ENCODE measurements around the gene GCK. TPM values are rescaled to one million over a fixed set of nuclear protein-coding genes. Genes with fewer than 3 reads are reported as not detected.

Gene GCK
- total RNA-seq, 2 experiments from 2014 or later, result 0.53 to 1.3 TPM

DNA sequence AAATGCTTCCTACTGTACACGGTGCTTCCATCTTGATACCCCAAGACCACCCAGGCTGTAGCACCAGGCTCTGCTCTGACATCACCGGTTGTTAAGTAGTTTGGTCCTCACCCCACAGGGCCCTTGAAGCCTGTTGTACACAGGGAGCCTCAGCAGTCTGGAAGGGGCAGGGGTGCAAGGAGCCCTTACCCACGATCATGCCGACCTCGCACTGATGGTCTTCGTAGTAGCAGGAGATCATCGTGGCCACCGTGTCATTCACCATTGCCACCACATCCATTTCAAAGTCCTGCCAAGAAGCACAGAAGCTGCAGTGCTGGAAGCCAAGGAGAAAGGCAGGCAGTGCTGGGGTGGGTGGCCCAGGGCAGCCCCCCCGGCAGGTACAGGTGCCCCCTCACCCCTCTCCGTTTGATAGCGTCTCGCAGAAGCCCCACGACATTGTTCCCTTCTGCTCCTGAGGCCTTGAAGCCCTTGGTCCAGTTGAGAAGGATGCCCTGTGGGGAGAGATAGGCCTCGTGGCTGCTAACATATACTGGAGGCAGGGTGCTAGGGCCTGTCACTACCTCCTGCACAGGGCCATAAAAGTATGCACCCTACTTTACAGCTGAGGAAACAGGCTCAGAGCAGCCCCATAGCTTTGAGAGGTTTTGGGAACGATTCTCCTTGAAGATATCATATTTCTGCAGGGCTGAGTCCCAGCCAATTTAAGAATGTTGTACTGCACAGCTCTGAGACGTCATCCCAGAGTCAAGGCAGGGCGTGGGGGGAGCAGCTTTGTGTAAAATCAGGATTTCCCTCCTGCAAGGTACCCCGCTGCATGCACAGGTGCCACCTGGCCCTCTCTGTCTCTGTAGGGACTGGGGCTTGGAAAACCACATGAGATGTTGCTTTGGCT is 39.4 kb downstream of the GCK start:
- H3K27me3 Mint-ChIP-seq, result peaks cover 3% of the 10 kb centered on the region
- ChIA-PET POLR2A (no interaction called here), CTCF (interaction anchor here (1.2 kb wide), 1 partner anchor 47 kb away, joined by 3 read pairs; no protein-coding TSS in a partner anchor)
- no peak for DNase-seq
- no peak for ATAC-seq
- peaks cover 6% of the 10 kb centered on the region for H3K4me1 Mint-ChIP-seq
- H3K27ac Mint-ChIP-seq, result no peak overlapping the region
- intact Hi-C loops (cut with DNase I, micrococcal nuclease), result no loop called here
- no peak overlapping the region for H3K4me3 Mint-ChIP-seq
- H3K36me3 Mint-ChIP-seq (ENCODE audit: low read depth), result no peaks in the 10 kb centered on the region
- no peaks in the 10 kb centered on the region for H3K9me3 Mint-ChIP-seq (ENCODE audit: low read depth)

DNA sequence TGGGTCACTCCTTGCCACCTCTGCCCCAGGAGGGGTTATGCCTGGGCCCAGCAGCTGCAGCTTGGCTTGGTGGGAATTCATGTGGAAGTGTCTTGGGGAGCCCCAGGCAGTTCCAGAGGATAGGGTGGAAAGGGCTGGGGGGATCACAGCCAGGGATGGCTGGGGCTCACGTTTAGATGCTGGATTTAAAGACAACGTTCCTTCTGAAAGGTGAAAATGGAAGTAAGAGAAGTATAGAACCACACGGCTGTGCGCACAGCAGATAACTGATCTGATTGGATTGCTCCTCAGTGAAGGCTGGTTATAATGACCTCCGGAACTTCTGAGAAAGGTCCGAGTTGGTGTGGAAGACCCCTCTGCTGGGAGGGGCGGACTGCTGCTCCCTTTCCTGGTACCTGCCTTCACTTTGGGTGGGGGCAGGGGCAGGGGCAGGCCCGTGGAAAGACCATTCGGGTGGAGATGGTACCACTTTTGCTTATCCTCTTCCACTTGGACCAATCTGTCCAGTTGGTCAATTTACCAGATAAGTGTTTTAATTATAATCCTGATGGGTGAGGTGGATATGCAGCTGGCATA is 40.2 kb downstream of the GCK start:
- Mint-ChIP-seq H3K4me3 (no peak overlapping the region), H3K36me3 (ENCODE audit: low read depth) (no peaks in the 10 kb centered on the region), H3K27ac (no peak overlapping the region), H3K4me1 (peaks cover 6% of the 10 kb centered on the region), H3K9me3 (ENCODE audit: low read depth) (no peaks in the 10 kb centered on the region), H3K27me3 (peaks cover 3% of the 10 kb centered on the region)
- ATAC-seq (no peak), DNase-seq (no peak)
- ChIA-PET CTCF (interaction anchor here (1.2 kb wide), 1 partner anchor 47 kb away, joined by 3 read pairs; no protein-coding TSS in a partner anchor), POLR2A (no interaction called here)
- intact Hi-C loops (cut with DNase I, micrococcal nuclease), result no loop called here

DNA sequence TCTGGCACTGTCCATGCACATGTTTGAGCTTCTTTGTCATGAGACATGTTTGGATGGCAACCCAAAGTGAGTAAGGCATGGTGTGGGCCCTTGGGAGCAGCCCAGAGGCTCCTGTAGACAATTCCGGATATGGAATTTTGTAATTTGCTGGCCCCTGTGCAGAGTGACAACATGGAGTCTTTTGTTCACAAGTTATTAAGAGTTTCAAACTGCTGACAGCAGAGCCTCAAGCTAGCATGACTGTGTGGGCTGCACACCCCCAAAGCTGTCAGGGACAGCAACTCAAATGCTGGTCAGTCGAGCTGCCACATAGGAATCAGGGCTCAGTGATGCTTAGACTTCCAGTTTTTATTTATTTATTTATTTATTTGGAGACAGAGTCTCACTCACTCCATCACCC is 41.1 kb downstream of the GCK start:
- intact Hi-C loops (cut with DNase I, micrococcal nuclease), result no loop called here
- ATAC-seq (no peak), DNase-seq (no peak)
- H3K36me3 Mint-ChIP-seq (ENCODE audit: low read depth), result no peaks in the 10 kb centered on the region
- CTCF ChIA-PET, result interaction anchor here (0.6 kb wide), 3 partner anchors 47 to 192 kb away, joined by 3 read pairs; no protein-coding TSS in a partner anchor
- peaks cover 3% of the 10 kb centered on the region for H3K27me3 Mint-ChIP-seq
- no peak overlapping the region for H3K4me3 Mint-ChIP-seq
- peaks cover 6% of the 10 kb centered on the region for H3K4me1 Mint-ChIP-seq
- H3K27ac Mint-ChIP-seq, result no peak overlapping the region
- POLR2A ChIA-PET, result no interaction called here
- no peaks in the 10 kb centered on the region for H3K9me3 Mint-ChIP-seq (ENCODE audit: low read depth)

DNA sequence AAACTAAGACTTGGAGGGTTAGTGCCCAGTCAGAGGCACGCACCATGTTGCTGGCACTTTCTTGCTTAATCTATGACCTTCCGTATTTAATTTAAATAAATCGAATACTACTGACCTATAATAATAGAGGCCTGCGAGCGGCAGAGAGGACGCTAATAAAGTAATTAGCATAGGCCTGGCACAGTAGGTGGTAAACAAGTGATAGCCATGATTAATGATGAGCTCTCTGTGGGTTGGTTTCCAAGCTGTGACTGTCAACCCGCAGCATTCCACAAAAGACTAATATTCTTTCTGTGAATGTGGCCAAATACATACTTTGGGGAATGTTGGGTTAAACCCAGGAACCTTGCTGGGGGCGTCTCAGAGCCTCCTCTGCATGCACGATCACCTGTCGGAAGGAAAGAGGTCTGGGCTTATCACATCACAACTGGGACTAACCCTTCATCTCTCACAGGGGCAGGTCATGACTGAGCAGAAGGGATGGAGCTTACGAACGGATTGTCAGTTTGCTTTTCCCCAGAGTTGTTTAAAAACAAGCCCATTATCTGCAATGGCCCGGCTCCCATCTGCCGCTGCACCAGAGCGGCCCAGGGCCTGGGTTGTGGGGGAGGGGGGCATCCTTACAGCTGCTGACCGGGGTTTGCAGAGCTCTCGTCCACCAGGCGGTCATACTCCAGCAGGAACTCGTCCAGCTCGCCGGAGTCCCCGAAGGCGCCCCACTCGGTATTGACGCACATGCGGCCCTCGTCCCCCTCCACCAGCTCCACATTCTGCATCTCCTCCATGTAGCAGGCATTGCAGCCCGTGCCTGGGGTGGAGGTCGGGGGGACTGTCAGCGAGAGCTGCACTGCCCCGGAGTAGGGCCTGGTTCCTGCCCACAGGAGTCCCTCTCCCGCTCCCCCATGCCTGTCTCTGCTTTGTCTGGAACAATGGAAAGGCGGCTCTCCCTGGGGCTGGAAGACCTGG is 41.9 kb downstream of the GCK start:
- intact Hi-C loops (cut with DNase I, micrococcal nuclease), result no loop called here
- Mint-ChIP-seq H3K4me3 (no peak overlapping the region), H3K4me1 (peaks cover 6% of the 10 kb centered on the region), H3K36me3 (ENCODE audit: low read depth) (no peaks in the 10 kb centered on the region), H3K27ac (no peak overlapping the region), H3K9me3 (ENCODE audit: low read depth) (no peaks in the 10 kb centered on the region), H3K27me3 (peaks cover 3% of the 10 kb centered on the region)
- CTCF ChIA-PET, result interaction anchor here (0.6 kb wide), 3 partner anchors 48 to 192 kb away, joined by 3 read pairs; no protein-coding TSS in a partner anchor
- ATAC-seq (no peak), DNase-seq (no peak)
- POLR2A ChIA-PET, result no interaction called here

DNA sequence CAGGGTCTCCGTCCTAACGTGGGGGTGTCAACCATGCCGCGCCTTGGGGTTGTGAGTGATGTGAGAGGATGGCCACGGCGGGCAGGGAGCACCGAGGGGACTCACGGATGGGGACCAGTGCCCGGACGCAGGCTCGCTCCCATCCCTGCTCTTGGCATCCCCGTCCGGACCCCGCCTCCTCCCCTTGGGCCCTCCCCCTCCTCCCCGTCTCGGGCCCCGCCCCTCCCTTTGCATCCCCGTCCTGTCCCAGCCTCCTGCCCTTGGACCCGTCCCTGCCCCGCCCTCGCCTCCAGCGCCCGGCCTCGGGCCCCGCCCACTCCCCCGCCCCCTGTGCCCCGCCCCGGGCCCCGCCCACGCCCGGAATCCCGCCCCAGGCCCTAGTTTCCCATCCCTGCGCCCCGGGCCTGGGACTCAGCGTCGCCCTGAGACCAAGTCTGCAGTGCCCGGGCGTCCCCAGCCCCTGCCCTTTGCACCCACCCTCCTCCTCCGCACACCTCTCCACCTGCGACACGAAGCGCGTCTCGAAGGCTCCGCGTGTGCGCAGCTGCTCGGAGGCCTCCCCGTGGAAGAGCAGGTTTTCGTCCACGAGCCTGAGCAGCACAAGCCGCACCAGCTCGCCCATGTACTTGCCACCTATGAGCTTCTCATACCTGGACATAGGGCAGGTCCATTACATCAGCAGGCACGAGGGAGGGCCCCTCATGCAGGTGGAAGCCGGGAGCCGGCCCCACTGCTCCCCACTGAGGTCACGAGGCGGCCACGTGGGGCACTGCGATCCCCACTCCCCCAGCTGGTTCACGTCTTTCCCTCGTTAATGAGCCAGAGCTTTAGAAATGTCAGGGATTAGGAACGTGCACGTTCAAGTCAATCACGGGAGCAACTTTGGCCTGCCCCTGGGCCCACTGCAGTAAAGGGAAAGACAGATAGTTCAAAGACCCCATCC is 43.0 kb downstream of the GCK start:
- Mint-ChIP-seq H3K27me3 (peaks cover 3% of the 10 kb centered on the region), H3K36me3 (ENCODE audit: low read depth) (no peaks in the 10 kb centered on the region), H3K4me1 (peaks cover 6% of the 10 kb centered on the region), H3K4me3 (peak overlapping the region; percentile 64), H3K9me3 (ENCODE audit: low read depth) (no peaks in the 10 kb centered on the region), H3K27ac (no peak overlapping the region)
- intact Hi-C loops (cut with DNase I, micrococcal nuclease), result loop anchor here (1.0 kb wide), 3 partner anchors 23 to 64 kb away; partner anchors contain the start of genes POLD2 (in 2 of the 2), POLM (in 1 of the 2) and YKT6 (in 1 of the 2)
- ATAC-seq, result peak; percentile 91
- CTCF ChIA-PET, result interaction anchor here (0.6 to 0.7 kb wide), 2 partner anchors 32 to 673 kb away, joined by 4 read pairs; no protein-coding TSS in a partner anchor
- POLR2A ChIA-PET, result interaction anchor here (0.6 kb wide), 1 partner anchor 11 kb away, joined by 5 read pairs; no protein-coding TSS in a partner anchor
- peak; percentile 86 for DNase-seq

DNA sequence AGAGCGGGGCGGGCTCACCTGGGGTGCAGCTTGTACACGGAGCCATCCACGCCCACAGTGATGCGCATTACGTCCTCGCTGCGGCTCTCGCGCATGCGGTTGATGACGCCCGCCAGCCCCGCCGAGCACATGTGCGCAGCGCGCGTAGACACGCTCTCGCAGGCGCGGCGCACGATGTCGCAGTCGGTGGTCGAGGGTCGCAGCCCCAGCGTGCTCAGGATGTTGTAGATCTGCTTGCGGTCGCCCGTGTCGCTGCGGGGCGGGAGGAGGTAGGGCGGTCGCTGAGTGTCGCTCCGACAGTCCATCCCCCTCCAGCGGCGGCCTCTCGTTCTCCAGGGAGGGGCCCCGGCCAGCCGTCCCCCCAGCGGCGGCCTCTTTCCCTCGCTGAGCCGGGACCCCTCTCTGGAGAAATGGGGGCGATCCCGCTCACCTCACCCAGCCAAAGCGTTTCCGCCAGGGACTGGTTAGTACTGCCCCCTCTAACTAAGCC is 43.7 kb downstream of the GCK start:
- Mint-ChIP-seq H3K4me3 (peak overlapping the region; percentile 64), H3K27me3 (peaks cover 3% of the 10 kb centered on the region), H3K27ac (peak overlapping the region; percentile 72), H3K4me1 (peaks cover 6% of the 10 kb centered on the region), H3K9me3 (ENCODE audit: low read depth) (no peaks in the 10 kb centered on the region), H3K36me3 (ENCODE audit: low read depth) (no peaks in the 10 kb centered on the region)
- peak; percentile 66 for ATAC-seq
- CTCF ChIA-PET, result interaction anchor here (0.7 kb wide), 1 partner anchor 32 kb away, joined by 4 read pairs; no protein-coding TSS in a partner anchor
- POLR2A ChIA-PET, result no interaction called here
- intact Hi-C loops (cut with DNase I, micrococcal nuclease), result no loop called here
- peak; percentile 76 for DNase-seq

DNA sequence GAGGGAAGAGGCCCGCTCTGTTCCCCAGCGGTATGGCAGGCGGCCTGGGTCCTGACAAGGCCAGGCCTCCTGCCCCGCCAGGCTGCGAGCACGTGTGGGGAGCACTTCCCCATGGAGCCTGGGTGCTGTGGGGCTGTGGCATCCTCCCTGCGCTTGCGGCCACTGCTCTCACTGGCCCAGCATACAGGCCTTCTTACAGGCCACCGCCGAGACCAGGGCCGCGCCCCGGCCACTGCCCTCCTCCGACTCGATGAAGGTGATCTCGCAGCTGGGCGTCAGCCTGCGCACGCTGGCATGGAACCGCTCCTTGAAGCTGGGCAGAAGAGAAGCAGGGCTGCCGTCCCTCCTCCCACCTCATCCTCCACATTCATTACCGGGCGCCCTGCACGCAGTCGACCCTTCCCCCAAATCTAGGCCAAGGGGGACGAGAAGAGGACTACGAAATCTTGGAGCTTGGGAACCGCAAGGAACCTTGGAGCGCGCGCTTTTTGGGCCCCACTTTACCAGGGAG is 44.2 kb downstream of the GCK start:
- H3K36me3 Mint-ChIP-seq (ENCODE audit: low read depth), result no peaks in the 10 kb centered on the region
- peaks cover 3% of the 10 kb centered on the region for H3K27me3 Mint-ChIP-seq
- CTCF ChIA-PET, result interaction anchor here (0.7 kb wide), 1 partner anchor 33 kb away, joined by 4 read pairs; no protein-coding TSS in a partner anchor
- intact Hi-C loops (cut with DNase I, micrococcal nuclease), result no loop called here
- DNase-seq (peak; percentile 5), ATAC-seq (no peak)
- POLR2A ChIA-PET, result no interaction called here
- no peaks in the 10 kb centered on the region for H3K9me3 Mint-ChIP-seq (ENCODE audit: low read depth)
- H3K27ac Mint-ChIP-seq, result peak overlapping the region; percentile 72
- peaks cover 6% of the 10 kb centered on the region for H3K4me1 Mint-ChIP-seq
- peak overlapping the region; percentile 64 for H3K4me3 Mint-ChIP-seq

DNA sequence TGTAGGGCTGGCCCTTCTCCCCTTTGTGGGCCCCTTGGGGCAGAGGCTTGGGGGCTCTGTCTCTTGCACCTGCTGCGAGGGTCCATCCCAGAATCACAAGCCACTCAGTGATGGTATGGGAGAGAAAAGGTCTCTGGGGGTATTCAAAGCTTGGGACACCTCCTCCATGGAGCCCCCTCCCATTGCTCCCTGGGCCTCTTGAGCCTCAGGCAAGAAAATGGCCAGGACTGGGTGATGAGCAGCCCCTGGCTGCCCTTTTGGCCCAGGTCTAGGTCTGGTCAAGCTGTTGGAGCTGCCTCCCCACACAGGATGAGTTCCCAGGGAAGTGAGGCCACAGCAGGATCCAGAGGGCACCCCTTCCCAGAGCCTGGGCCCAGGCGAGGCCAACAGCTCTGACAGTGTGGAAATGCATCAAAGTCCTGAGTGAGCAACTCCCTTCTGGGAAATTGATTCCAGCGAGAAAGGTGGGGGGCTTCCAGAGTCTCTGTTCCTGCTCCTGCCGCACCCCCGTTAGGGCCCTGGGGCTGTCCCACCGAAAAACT is 44.7 kb downstream of the GCK start:
- no peak for ATAC-seq
- Mint-ChIP-seq H3K4me1 (peaks cover 6% of the 10 kb centered on the region), H3K36me3 (ENCODE audit: low read depth) (no peaks in the 10 kb centered on the region), H3K9me3 (ENCODE audit: low read depth) (no peaks in the 10 kb centered on the region), H3K4me3 (no peak overlapping the region), H3K27me3 (peaks cover 3% of the 10 kb centered on the region), H3K27ac (no peak overlapping the region)
- ChIA-PET CTCF (no interaction called here), POLR2A (no interaction called here)
- DNase-seq, result peak; percentile 2
- intact Hi-C loops (cut with DNase I, micrococcal nuclease), result no loop called here

DNA sequence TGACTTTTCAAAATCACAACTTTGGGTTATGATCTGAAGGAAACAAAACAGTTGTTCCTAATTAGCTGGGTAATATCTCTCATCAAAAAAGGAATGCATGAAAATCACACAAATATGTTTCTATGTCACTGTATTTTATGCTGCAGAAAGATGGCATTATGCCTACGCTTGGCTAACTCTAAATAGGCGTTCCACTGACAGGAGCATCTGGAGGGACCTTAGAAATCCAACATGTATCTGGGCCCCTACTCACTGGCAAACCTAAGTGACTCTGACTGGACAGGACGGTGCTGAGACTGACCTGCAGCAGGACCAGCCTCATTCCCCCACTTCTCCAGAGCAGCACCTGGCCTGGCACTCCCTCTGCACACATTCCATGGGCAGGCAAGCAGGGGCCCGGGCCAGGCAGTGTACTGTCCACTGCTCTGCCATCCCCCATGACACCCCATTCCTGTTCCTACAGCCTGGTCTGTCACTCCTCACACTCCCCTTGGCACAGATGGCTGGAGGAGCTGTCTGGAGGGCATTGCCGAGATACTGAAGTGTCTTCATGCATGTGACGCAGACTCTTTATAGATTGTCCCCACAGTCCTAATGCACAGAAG is 45.5 kb downstream of the GCK start:
- Mint-ChIP-seq H3K4me3 (no peak overlapping the region), H3K36me3 (ENCODE audit: low read depth) (no peaks in the 10 kb centered on the region), H3K27ac (no peak overlapping the region), H3K27me3 (peaks cover 3% of the 10 kb centered on the region), H3K4me1 (peaks cover 6% of the 10 kb centered on the region), H3K9me3 (ENCODE audit: low read depth) (no peaks in the 10 kb centered on the region)
- no peak for DNase-seq
- no peak for ATAC-seq
- POLR2A ChIA-PET, result no interaction called here
- CTCF ChIA-PET, result no interaction called here
- intact Hi-C loops (cut with DNase I, micrococcal nuclease), result no loop called here

DNA sequence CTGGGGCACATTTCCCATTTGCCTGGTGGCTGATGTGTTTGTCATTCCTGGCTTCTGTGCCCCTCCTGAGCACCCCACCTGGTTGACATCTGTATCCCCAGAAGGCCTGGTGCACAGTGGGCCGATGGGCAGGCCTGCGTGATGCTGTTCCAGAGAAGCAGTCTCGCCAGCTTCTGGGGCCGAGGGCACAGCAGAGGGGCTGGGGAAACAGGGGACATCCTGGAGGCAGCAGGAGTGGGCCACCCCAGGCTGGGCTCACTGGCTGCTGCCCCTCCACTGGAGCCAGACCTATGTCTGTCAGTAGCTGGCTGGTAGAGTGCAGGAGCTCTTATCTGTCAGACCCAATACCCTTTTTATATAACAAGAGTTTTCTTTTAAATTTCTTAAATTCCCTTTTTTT is 47.2 kb downstream of the GCK start:
- no peak for ATAC-seq
- Mint-ChIP-seq H3K9me3 (ENCODE audit: low read depth) (no peaks in the 10 kb centered on the region), H3K27ac (no peak overlapping the region), H3K4me3 (no peak overlapping the region), H3K27me3 (peaks cover 3% of the 10 kb centered on the region), H3K4me1 (peaks cover 6% of the 10 kb centered on the region), H3K36me3 (ENCODE audit: low read depth) (no peaks in the 10 kb centered on the region)
- POLR2A ChIA-PET, result no interaction called here
- intact Hi-C loops (cut with DNase I, micrococcal nuclease), result no loop called here
- no peak for DNase-seq
- CTCF ChIA-PET, result no interaction called here
